IgD-negative memory B cell (primary cell): ENCODE measurements around the gene CYP46A1. TPM values are rescaled to one million over a fixed set of nuclear protein-coding genes. Genes with fewer than 3 reads are reported as not detected.

Experiments
- H3K27ac Mint-ChIP-seq, 3 donors: one replicate each; pipeline ENCODE4 v1.8.0; 2020 to 2022; ENCODE audit warnings: mild to moderate bottlenecking in 3 of 3, mixed read lengths in 3 of 3, moderate library complexity in 1 of 3
- H3K27me3 Mint-ChIP-seq: one replicate; pipeline ENCODE4 v1.8.0; 2021; ENCODE audit warnings: mixed read lengths
- H3K36me3 Mint-ChIP-seq: one replicate; pipeline ENCODE4 v1.8.0; 2020; ENCODE audit warnings: mild to moderate bottlenecking, mixed read lengths
- H3K4me1 Mint-ChIP-seq, 3 donors: one replicate each; pipeline ENCODE4 v1.8.0; 2020 to 2022; ENCODE audit warnings: mixed read lengths in 3 of 3, mild to moderate bottlenecking in 1 of 3
- H3K4me3 Mint-ChIP-seq, 4 donors: one replicate each; pipeline ENCODE4 v1.8.0; 2020 to 2022; ENCODE audit warnings: mild to moderate bottlenecking in 4 of 4, mixed read lengths in 4 of 4, moderate library complexity in 3 of 4
- H3K9me3 Mint-ChIP-seq, 3 donors: one replicate each; pipeline ENCODE4 v1.8.0; 2020 to 2021; ENCODE audit warnings: mixed read lengths in 3 of 3, mild to moderate bottlenecking in 1 of 3
- polyA plus RNA-seq: library from polyadenylated mRNA; unstranded; fragments of 300-500 nt; fragmentation: Illumina TruSeq; gene quantifications from one replicate; pipeline ENCODE4 v1.2.3, GENCODE V29; 2021

The CYP46A1 gene
- polyA plus RNA-seq, 1 donor from 2014 or later: not detected

- H3K4me3 Mint-ChIP-seq: no peak overlapping the region
- peaks cover 26% of the 10 kb centered on the region for H3K27me3 Mint-ChIP-seq
- H3K36me3 Mint-ChIP-seq: no peaks in the 10 kb centered on the region
- H3K4me1 Mint-ChIP-seq: no peaks in the 10 kb centered on the region
- H3K9me3 Mint-ChIP-seq: peaks cover 7 to 16% (median 7%) of the 10 kb centered on the region in 3 donors
- H3K27ac Mint-ChIP-seq: no peak overlapping the region
These were observed 91.3 kb downstream of the CYP46A1 start for GRCh38 chr14:99775351-99775750.

Other genes starting within 250 kb of the CYP46A1 start
- 27.8 TPM for gene SETD3, start 203.4 kb upstream of the CYP46A1 start, polyA plus RNA-seq
- gene CCNK, start 202.9 kb upstream of the CYP46A1 start, polyA plus RNA-seq: 26.8 TPM
- 0.20 TPM for gene CCDC85C, start 80.1 kb upstream of the CYP46A1 start, polyA plus RNA-seq
- 0.24 TPM for gene HHIPL1, start 39.2 kb upstream of the CYP46A1 start, polyA plus RNA-seq
- not detected for gene EML1, start 109.1 kb downstream of the CYP46A1 start, polyA plus RNA-seq